Activated CD8-positive, alpha-beta memory T cell treated with anti-CD3 and anti-CD28 coated beads, Interleukin-2, amount 50 U/mL, for 24 hours (primary cell): Measurements from ENCODE around the gene LRP6.

Experiments used
- DNase-seq: peaks from one replicate; pipeline ENCODE4 v3.0.0-alpha.2; 2020; ENCODE audit errors: extremely low read depth

Gene LRP6

GRCh38 chr12:12214635-12215131 lies 52.2 kb downstream of the LRP6 start:
- no peak for DNase-seq

- DNase-seq, result no peak
These were observed 52.6 kb downstream of the LRP6 start for GRCh38 chr12:12214201-12214600.

GRCh38 chr12:12212769-12213168 lies 54.1 kb downstream of the LRP6 start:
- no peak for DNase-seq

GRCh38 chr12:12210983-12211382 lies 55.9 kb downstream of the LRP6 start:
- no peak for DNase-seq

- no peak for DNase-seq
These were observed 56.4 kb downstream of the LRP6 start for GRCh38 chr12:12210416-12210815.

GRCh38 chr12:12209675-12210074 lies 57.2 kb downstream of the LRP6 start:
- no peak for DNase-seq

GRCh38 chr12:12209043-12209442 lies 57.8 kb downstream of the LRP6 start:
- DNase-seq, result no peak

- DNase-seq, result no peak
These were observed 59.1 kb downstream of the LRP6 start for GRCh38 chr12:12207746-12208145.

GRCh38 chr12:12206776-12207388 lies 60.0 kb downstream of the LRP6 start:
- no peak for DNase-seq

- DNase-seq, result no peak
These were observed 64.1 kb downstream of the LRP6 start for GRCh38 chr12:12202747-12203146.

- DNase-seq, result no peak
These were observed 64.7 kb downstream of the LRP6 start for GRCh38 chr12:12202105-12202504.

GRCh38 chr12:12201274-12201758 lies 65.5 kb downstream of the LRP6 start:
- DNase-seq, result no peak

- DNase-seq, result no peak
These were observed 66.5 kb downstream of the LRP6 start for GRCh38 chr12:12200363-12200762.

GRCh38 chr12:12198124-12198523 lies 68.7 kb downstream of the LRP6 start:
- no peak for DNase-seq

GRCh38 chr12:12197128-12197527 lies 69.7 kb downstream of the LRP6 start:
- no peak for DNase-seq

- DNase-seq, result no peak
These were observed 71.3 kb downstream of the LRP6 start for GRCh38 chr12:12195516-12195915.

- DNase-seq, result no peak
These were observed 71.8 kb downstream of the LRP6 start for GRCh38 chr12:12195081-12195480.

GRCh38 chr12:12194206-12194605 lies 72.6 kb downstream of the LRP6 start:
- DNase-seq, result no peak

- DNase-seq, result no peak
These were observed 75.8 kb downstream of the LRP6 start for GRCh38 chr12:12191008-12191407.

GRCh38 chr12:12190087-12190809 lies 76.6 kb downstream of the LRP6 start:
- no peak for DNase-seq

GRCh38 chr12:12185414-12185813 lies 81.4 kb downstream of the LRP6 start:
- DNase-seq, result no peak

GRCh38 chr12:12182703-12183365 lies 84.0 kb downstream of the LRP6 start:
- DNase-seq, result no peak

- no peak for DNase-seq
These were observed 85.3 kb downstream of the LRP6 start for GRCh38 chr12:12181511-12181910.
